HepG2 (cell line): ENCODE data around the gene ZFHX3. TPM values are rescaled to one million over a fixed set of nuclear protein-coding genes. Genes with fewer than 3 reads are reported as not detected.

Source experiments
- ATAC-seq: fragments of 200-7000 bp; cut with Tn5 transposase; 3 replicates; pipeline ENCODE4 v1.9.1; 2020; ENCODE audit warnings: mild to moderate bottlenecking, moderate library complexity
- BruUV-seq: library from RNA; stranded (reverse); fragments of 400-500 nt; replicated peaks from 2 replicates; lab custom pipeline; 2021; lab: Mats Ljungman, UMichigan
- CTCF ChIA-PET: fragments of 300-600 bp; formaldehyde crosslinking; extraction: SDS; loops from one replicate; lab custom pipeline; 2021; ENCODE audit warnings: low total read pairs, inconsistent platforms, low intra/inter-chr PET ratio; lab: Yijun Ruan, JAX
- POLR2A ChIA-PET: fragments of 350-600 bp; sonication (Branson Sonifier 250); formaldehyde crosslinking; loops from one replicate; lab custom pipeline; 2020; ENCODE audit warnings: antibody characterized with exemption, inconsistent platforms; lab: Yijun Ruan, JAX
- DNase-seq: peaks from one replicate; pipeline ENCODE4 v3.0.0-alpha.2; 2015; ENCODE audit warnings: low spot score
- FAIRE-seq: peaks from 3 replicates; lab custom pipeline; 2011; peaks lifted over from hg19 to GRCh38; lab: Jason Lieb, UNC
- H2AFZ ChIP-seq: one replicate; pipeline ENCODE4 v1.6.1; 2011; ENCODE audit warnings: low read length, inconsistent platforms
- H3K27ac ChIP-seq: fragments of 300-600 bp; 3 replicates; pipeline ENCODE4 v1.8.0; 2011; ENCODE audit warnings: mixed run types, mild to moderate bottlenecking, mixed read lengths, low read length, inconsistent platforms; ENCODE audit not compliant: insufficient read depth; ENCODE audit errors: extremely low read length
- H3K27me3 ChIP-seq, 2 experiments: fragments of 200-600 bp in 1 of 2; 2 replicates in 1 of 2; 3 replicates in 1 of 2; pipeline versions ENCODE4 v1.6.0 to v1.8.0; 2011; ENCODE audit warnings: low read length in 2 of 2, mild to moderate bottlenecking in 2 of 2, moderate library complexity in 2 of 2, inconsistent platforms in 1 of 2; ENCODE audit not compliant: insufficient read depth in 2 of 2, control insufficient read depth in 1 of 2
- H3K36me3 ChIP-seq, 2 experiments: fragments of 200-600 bp in 1 of 2; replicated peaks in 1 of 2; 2 replicates in 1 of 2; 3 replicates in 1 of 2; pipeline versions ENCODE4 v1.5.1 to v1.8.0; 2011; ENCODE audit warnings: low read length in 2 of 2, inconsistent platforms in 1 of 2; ENCODE audit not compliant: insufficient read depth in 2 of 2, control insufficient read depth in 1 of 2
- H3K4me1 ChIP-seq: 2 replicates; pipeline ENCODE4 v1.5.1; 2012; ENCODE audit warnings: low read length, inconsistent platforms; ENCODE audit not compliant: insufficient read depth
- H3K4me2 ChIP-seq: 2 replicates; pipeline ENCODE4 v1.6.0; 2011; ENCODE audit warnings: low read depth, low read length, inconsistent platforms
- H3K4me3 ChIP-seq, 3 experiments: fragments of 200-600 bp in 1 of 3; sonication (generic), shearing (Covaris generic) in 1 of 3; replicated peaks in 1 of 3; 2 replicates each; pipeline ENCODE4 v1.5.1; 2011 to 2016; ENCODE audit warnings: low read length in 3 of 3, inconsistent platforms in 2 of 3, low read depth in 2 of 3, mild to moderate bottlenecking in 2 of 3, control low read depth in 1 of 3, mixed read lengths in 1 of 3; ENCODE audit not compliant: insufficient read depth in 1 of 3
- H3K79me2 ChIP-seq: one replicate; pipeline ENCODE4 v1.6.1; 2011; ENCODE audit warnings: low read length, inconsistent platforms; ENCODE audit not compliant: insufficient read depth
- H3K9ac ChIP-seq: 2 replicates; pipeline ENCODE4 v1.6.0; 2011; ENCODE audit warnings: mild to moderate bottlenecking, low read depth, low read length, inconsistent platforms; ENCODE audit not compliant: insufficient read depth
- H3K9me3 ChIP-seq: 2 replicates; pipeline ENCODE4 v1.5.1; 2012; ENCODE audit warnings: mild to moderate bottlenecking, low read length
- H4K20me1 ChIP-seq: 2 replicates; pipeline ENCODE4 v1.6.0; 2011; ENCODE audit warnings: inconsistent platforms, mild to moderate bottlenecking, low read length, moderate library complexity; ENCODE audit not compliant: insufficient read depth
- CEBPG ChIP-seq: IDR thresholded peaks from 2 replicates; pipeline ENCODE4 v1.6.1; 2016
- CHD4 ChIP-seq: fragments of 200-600 bp; sonication (generic); IDR thresholded peaks from 2 replicates; pipeline ENCODE4 v1.7.0; 2017; ENCODE audit warnings: mild to moderate bottlenecking, low read length, borderline replicate concordance
- EED ChIP-seq: sonication (generic); formaldehyde crosslinking; IDR thresholded peaks from 2 replicates; pipeline ENCODE4 v1.5.0; 2020; ENCODE audit warnings: mild to moderate bottlenecking, missing genetic modification reagents
- HNRNPUL1 ChIP-seq: fragments of 200-400 bp; formaldehyde crosslinking; IDR thresholded peaks from 2 replicates; pipeline ENCODE4 v1.6.1; 2017; ENCODE audit warnings: low read depth, mild to moderate bottlenecking, low read length, moderate library complexity
- RELA ChIP-seq: sonication (generic); formaldehyde crosslinking; IDR thresholded peaks from 2 replicates; pipeline ENCODE4 v1.4.0; 2020; ENCODE audit warnings: missing genetic modification reagents
- TFDP2 ChIP-seq: sonication (generic); formaldehyde crosslinking; IDR thresholded peaks from 2 replicates; pipeline ENCODE4 v1.4.0; 2020; ENCODE audit warnings: missing genetic modification reagents
- TSC22D2 ChIP-seq: sonication (generic); formaldehyde crosslinking; IDR thresholded peaks from 2 replicates; pipeline ENCODE4 v1.5.1; 2020; ENCODE audit warnings: missing genetic modification reagents, mild to moderate bottlenecking, borderline replicate concordance
- ZNF274 ChIP-seq: sonication (generic); formaldehyde crosslinking; IDR thresholded peaks from 2 replicates; pipeline ENCODE4 v1.5.1; 2020; ENCODE audit warnings: mild to moderate bottlenecking, missing genetic modification reagents
- ZNF276 ChIP-seq: sonication (generic); formaldehyde crosslinking; IDR thresholded peaks from 2 replicates; pipeline ENCODE4 v1.4.0; 2020; ENCODE audit warnings: mild to moderate bottlenecking, low read depth, missing genetic modification reagents
- ZNF556 ChIP-seq: sonication (generic); formaldehyde crosslinking; IDR thresholded peaks from 2 replicates; pipeline ENCODE4 v1.4.0; 2020; ENCODE audit warnings: mild to moderate bottlenecking, missing genetic modification reagents, borderline replicate concordance
- ZNF780A ChIP-seq: sonication (generic); formaldehyde crosslinking; IDR thresholded peaks from 2 replicates; pipeline ENCODE4 v1.8.0; 2022; ENCODE audit warnings: mild to moderate bottlenecking, missing genetic modification reagents, moderate library complexity
- WGBS: methylation state at CpG from one replicate; pipeline ENCODE4 v1.1.6; 2017; ENCODE audit warnings: low lambda C conversion rate; 5-methylcytosine and 5-hydroxymethylcytosine counted together
- in situ Hi-C: cut with HindIII; loops from 2 replicates; pipeline ENCODE4 v1.10.0; 2017; ENCODE audit warnings: low pct_unique_long_range_greater_than_20kb; ENCODE audit not compliant: extremely low pct_ligation_motif_present
- intact Hi-C: fragments of 100-400 bp; cut with micrococcal nuclease; formaldehyde crosslinking; loops from one replicate; pipeline ENCODE4 v1.10.0; 2022; ENCODE audit not compliant: unreplicated experiment
- polyA plus RNA-seq, 8 experiments: library from polyadenylated mRNA; depleted of rRNA in 3 of 8; stranded (reverse) in 7 of 8; unstranded in 1 of 8; fragments of >200 nt; fragmentation: Illumina TruSeq in 4 of 8; extraction: Trizol in 4 of 8; gene quantifications; 2 replicates each; pipeline versions ENCODE4 v1.2.1 to v1.2.3, GENCODE V29; 2011 to 2016; ENCODE audit warnings: low read depth in 4 of 8, missing spikeins in 1 of 8, mixed read lengths in 1 of 8; ENCODE audit not compliant: insufficient read depth in 1 of 8
- total RNA-seq, 5 experiments: library from RNA; depleted of rRNA; stranded (reverse); fragments of >200 nt; fragmentation: Illumina TruSeq; extraction: Trizol; gene quantifications; 2 replicates each; pipeline ENCODE4 v1.2.3, GENCODE V29; 2016; ENCODE audit warnings: low read depth in 1 of 5

The ZFHX3 gene
- total and polyA plus RNA-seq, 2 of the 13 experiments (the other 11 are each of a cell fraction or from before 2014, with no cell fraction given) = 5.0 to 6.0 TPM

GRCh38 chr16:72744076-72744793 is 303.7 kb downstream of the ZFHX3 start:
- H3K4me3 ChIP-seq = no peak overlapping the region
- POLR2A ChIA-PET = no interaction called here
- no peaks in the 10 kb centered on the region for H3K79me2 ChIP-seq
- H2AFZ ChIP-seq = no peak overlapping the region
- no peaks in the 10 kb centered on the region for H3K36me3 ChIP-seq
- no peaks in the 10 kb centered on the region for H3K4me1 ChIP-seq
- intact Hi-C loops (no loop called here), in situ Hi-C loops (no loop called here)
- FAIRE-seq (no peak), ATAC-seq (no peak), DNase-seq (no peak)
- H3K27me3 ChIP-seq = no peaks in the 10 kb centered on the region
- no TSS peak for BruUV-seq
- H3K9ac ChIP-seq = no peak overlapping the region
- H3K9me3 ChIP-seq = no peaks in the 10 kb centered on the region
- no peak overlapping the region for H3K4me2 ChIP-seq
- no peaks in the 10 kb centered on the region for H4K20me1 ChIP-seq
- no peak overlapping the region for H3K27ac ChIP-seq
- TF ChIP-seq EED (CRISPR knock-in tag) (no peak), ZNF274 (CRISPR knock-in tag) (no peak), ZNF276 (CRISPR knock-in tag) (no peak), CEBPG (CRISPR knock-in tag) (no peak), RELA (CRISPR knock-in tag) (no peak), CHD4 (no peak), HNRNPUL1 (no peak), ZNF780A (no peak), TSC22D2 (CRISPR knock-in tag) (no peak), ZNF556 (CRISPR knock-in tag) (no peak), TFDP2 (CRISPR knock-in tag) (no peak)
- 94% methylated on average over 2 of the region's 2 CpGs for WGBS
- CTCF ChIA-PET = no interaction called here
